K562 (cell line): ENCODE data around the gene DGKZ. TPM values are rescaled to one million over a fixed set of nuclear protein-coding genes. Genes with fewer than 3 reads are reported as not detected.

Source experiments
- ATAC-seq: fragments of 200-7000 bp; cut with Tn5 transposase; 3 replicates; pipeline ENCODE4 v1.9.1; 2020; ENCODE audit warnings: moderate library complexity
- BruUV-seq: library from RNA; stranded (reverse); fragments of 400-500 nt; replicated peaks from 2 replicates; lab custom pipeline; 2021; lab: Mats Ljungman, UMichigan
- CTCF ChIA-PET: fragments of 300-600 bp; formaldehyde crosslinking; extraction: SDS; loops from one replicate; lab custom pipeline; 2021; ENCODE audit warnings: low intra/inter-chr PET ratio; lab: Yijun Ruan, JAX
- POLR2A ChIA-PET: fragments of 300-600, 350-650 bp; sonication (Branson Sonifier 250); formaldehyde crosslinking; extraction: SDS; loops from one replicate; lab custom pipeline; 2021; ENCODE audit warnings: antibody characterized with exemption, inconsistent platforms; lab: Yijun Ruan, JAX
- DNase-seq, 4 experiments: peaks; one replicate each; pipeline versions ENCODE4 v3.0.0 to v3.0.0-alpha.2; 2011 to 2018; ENCODE audit warnings: low spot score in 3 of 4, mixed read lengths in 3 of 4; ENCODE audit errors: extremely low read depth in 1 of 4
- FAIRE-seq: peaks from 2 replicates; lab custom pipeline; 2011; peaks lifted over from hg19 to GRCh38; lab: Jason Lieb, UNC
- H2AFZ ChIP-seq: 2 replicates; pipeline ENCODE4 v1.6.0; 2011; ENCODE audit warnings: low read depth, low read length, control low read depth, inconsistent platforms
- H3K27ac ChIP-seq: fragments of 200-600 bp; 3 replicates; pipeline ENCODE4 v1.8.0; 2011; ENCODE audit warnings: low read depth, mild to moderate bottlenecking, control low read depth, inconsistent platforms, low read length, moderate library complexity, mixed read lengths; ENCODE audit errors: extremely low read depth
- H3K27me3 ChIP-seq, 2 experiments: fragments of 300-600 bp in 1 of 2; 2 replicates in 1 of 2; 3 replicates in 1 of 2; pipeline versions ENCODE4 v1.6.0 to v1.8.0; 2011; ENCODE audit warnings: inconsistent platforms in 2 of 2, low read length in 2 of 2, mild to moderate bottlenecking in 1 of 2, mixed read lengths in 1 of 2, moderate library complexity in 1 of 2; ENCODE audit not compliant: control insufficient read depth in 2 of 2, insufficient read depth in 2 of 2
- H3K36me3 ChIP-seq: fragments of 300-600 bp; 3 replicates; pipeline ENCODE4 v1.8.0; 2011; ENCODE audit warnings: mild to moderate bottlenecking, low read length, inconsistent platforms; ENCODE audit not compliant: control insufficient read depth, insufficient read depth
- H3K4me1 ChIP-seq, 2 experiments: fragments of 200-600 bp in 1 of 2; replicated peaks in 1 of 2; 2 replicates in 1 of 2; 3 replicates in 1 of 2; pipeline versions ENCODE4 v1.5.1 to v1.8.0; 2011; ENCODE audit warnings: inconsistent platforms in 2 of 2, low read length in 2 of 2, mild to moderate bottlenecking in 1 of 2, mixed read lengths in 1 of 2, moderate library complexity in 1 of 2; ENCODE audit not compliant: control insufficient read depth in 2 of 2, insufficient read depth in 2 of 2
- H3K4me2 ChIP-seq: 2 replicates; pipeline ENCODE4 v1.6.1; 2011; ENCODE audit warnings: low read length, control low read depth, inconsistent platforms, mixed read lengths; ENCODE audit not compliant: insufficient read depth
- H3K4me3 ChIP-seq: fragments of 200-600 bp; sonication (generic), shearing (Covaris generic); 2 replicates; pipeline ENCODE4 v1.5.1; 2016; ENCODE audit warnings: control low read depth, inconsistent platforms
- H3K79me2 ChIP-seq: fragments of 200-600 bp; 3 replicates; pipeline ENCODE4 v1.8.0; 2011; ENCODE audit warnings: low read length, inconsistent platforms; ENCODE audit not compliant: control insufficient read depth, insufficient read depth
- H3K9ac ChIP-seq, 2 experiments: 2 replicates each; pipeline versions ENCODE4 v1.6.0 to v1.6.1; 2011; ENCODE audit warnings: low read depth in 2 of 2, low read length in 2 of 2, control low read depth in 1 of 2, inconsistent platforms in 1 of 2, mild to moderate bottlenecking in 1 of 2, mixed read lengths in 1 of 2; ENCODE audit not compliant: insufficient read depth in 1 of 2
- H3K9me1 ChIP-seq: one replicate; pipeline ENCODE4 v1.6.0; 2011; ENCODE audit warnings: inconsistent platforms, mild to moderate bottlenecking, low read length, moderate library complexity; ENCODE audit not compliant: control insufficient read depth, insufficient read depth
- H3K9me3 ChIP-seq: replicated peaks from 2 replicates; pipeline ENCODE4 v1.5.1; 2011; ENCODE audit warnings: low read depth, low read length, inconsistent platforms; ENCODE audit not compliant: control insufficient read depth, insufficient read depth
- H4K20me1 ChIP-seq: replicated peaks from 2 replicates; pipeline ENCODE4 v1.6.1; 2011; ENCODE audit warnings: low read length, inconsistent platforms, mixed read lengths; ENCODE audit not compliant: control insufficient read depth, insufficient read depth
- EP400 ChIP-seq: fragments of 450-650 bp; IDR thresholded peaks from 2 replicates; pipeline ENCODE4 v1.6.1; 2017; ENCODE audit warnings: antibody characterized with exemption, mild to moderate bottlenecking, moderate library complexity
- FOXP4 ChIP-seq: sonication (generic); formaldehyde crosslinking; IDR thresholded peaks from 2 replicates; pipeline ENCODE4 v1.8.0; 2022; ENCODE audit warnings: mild to moderate bottlenecking, missing genetic modification reagents, borderline replicate concordance
- HMGN3 ChIP-seq: IDR thresholded peaks from 2 replicates; pipeline ENCODE4 v1.6.1; 2011; ENCODE audit warnings: borderline replicate concordance, low read depth, mild to moderate bottlenecking, mixed read lengths, low read length; ENCODE audit not compliant: insufficient read length; ENCODE audit errors: extremely low read depth
- JUNB ChIP-seq: fragments of 450-650 bp; formaldehyde crosslinking; conservative IDR thresholded peaks from 2 replicates; pipeline ENCODE4 v1.4.0; 2020; ENCODE audit warnings: mild to moderate bottlenecking
- POLR2G ChIP-seq: fragments of 200-400 bp; formaldehyde crosslinking; IDR thresholded peaks from 2 replicates; pipeline ENCODE4 v1.6.1; 2017; ENCODE audit warnings: low read depth, mild to moderate bottlenecking, antibody characterized with exemption, low read length, moderate library complexity
- VEZF1 ChIP-seq: fragments of 200-800 bp; sonication (Bioruptor generic); IDR thresholded peaks from 2 replicates; pipeline ENCODE4 v1.6.1; 2017; ENCODE audit warnings: missing genetic modification characterization, missing compliant biosample characterization
- WGBS: fragments of 100-300 bp; shearing (Covaris generic); methylation state at CpG from one replicate; pipeline ENCODE4 v1.1.6; 2016; ENCODE audit warnings: low coverage, mixed read lengths; ENCODE audit not compliant: insufficient coverage; ENCODE audit errors: missing lambda C conversion rate; 5-methylcytosine and 5-hydroxymethylcytosine counted together
- in situ Hi-C: fragments of 300-500 bp; cut with MboI; formaldehyde crosslinking; loops from 4 replicates; pipeline ENCODE4 v1.15.0; 2018; ENCODE audit warnings: inconsistent platforms, mixed read lengths
- intact Hi-C: fragments of 100-400 bp; cut with micrococcal nuclease; formaldehyde crosslinking; loops from 2 replicates; pipeline ENCODE4 v1.14.2; 2022
- polyA plus RNA-seq, 8 experiments: library from polyadenylated mRNA; depleted of rRNA in 4 of 8; stranded (reverse) in 5 of 8; unstranded in 3 of 8; fragments of >200 nt; fragmentation: Nextera tagmentation in 2 of 8; fragmentation: Illumina TruSeq in 1 of 8; extraction: Ambion mirVana in 2 of 8; extraction: Trizol in 1 of 8; gene quantifications; 2 replicates each; pipeline versions ENCODE4 v1.2.1 to v1.2.3, GENCODE V29; 2011 to 2014; ENCODE audit warnings: inconsistent platforms in 1 of 8, missing spikeins in 1 of 8
- total RNA-seq, 7 experiments: library from RNA; depleted of rRNA in 6 of 7; stranded (reverse); fragments of >200 nt in 6 of 7; fragmentation: Illumina TruSeq in 2 of 7; extraction: Trizol in 2 of 7; gene quantifications; 2 replicates each; pipeline versions ENCODE4 v1.2.1 to v1.2.3, GENCODE V29; 2011 to 2021; ENCODE audit warnings: low replicate concordance in 1 of 7
- TF ChIP-seq, protein P1 (sequence below), 2 experiments: IDR thresholded peaks; 2 replicates each; pipeline ENCODE4 v1.6.1; 2011; ENCODE audit warnings: borderline replicate concordance in 1 of 2, control low read depth in 1 of 2, low read depth in 1 of 2, low read length in 1 of 2, mild to moderate bottlenecking in 1 of 2, mixed read lengths in 1 of 2, moderate library complexity in 1 of 2; ENCODE audit not compliant: insufficient read depth in 1 of 2, insufficient read length in 1 of 2, poor library complexity in 1 of 2, severe bottlenecking in 1 of 2; ENCODE audit errors: extremely low read depth in 1 of 2

Gene DGKZ
- total and polyA plus RNA-seq, 9 of the 15 experiments (the other 6 are each of a cell fraction or from before 2014, with no cell fraction given): 0.51 to 100 (median 44.2) TPM

DNA sequence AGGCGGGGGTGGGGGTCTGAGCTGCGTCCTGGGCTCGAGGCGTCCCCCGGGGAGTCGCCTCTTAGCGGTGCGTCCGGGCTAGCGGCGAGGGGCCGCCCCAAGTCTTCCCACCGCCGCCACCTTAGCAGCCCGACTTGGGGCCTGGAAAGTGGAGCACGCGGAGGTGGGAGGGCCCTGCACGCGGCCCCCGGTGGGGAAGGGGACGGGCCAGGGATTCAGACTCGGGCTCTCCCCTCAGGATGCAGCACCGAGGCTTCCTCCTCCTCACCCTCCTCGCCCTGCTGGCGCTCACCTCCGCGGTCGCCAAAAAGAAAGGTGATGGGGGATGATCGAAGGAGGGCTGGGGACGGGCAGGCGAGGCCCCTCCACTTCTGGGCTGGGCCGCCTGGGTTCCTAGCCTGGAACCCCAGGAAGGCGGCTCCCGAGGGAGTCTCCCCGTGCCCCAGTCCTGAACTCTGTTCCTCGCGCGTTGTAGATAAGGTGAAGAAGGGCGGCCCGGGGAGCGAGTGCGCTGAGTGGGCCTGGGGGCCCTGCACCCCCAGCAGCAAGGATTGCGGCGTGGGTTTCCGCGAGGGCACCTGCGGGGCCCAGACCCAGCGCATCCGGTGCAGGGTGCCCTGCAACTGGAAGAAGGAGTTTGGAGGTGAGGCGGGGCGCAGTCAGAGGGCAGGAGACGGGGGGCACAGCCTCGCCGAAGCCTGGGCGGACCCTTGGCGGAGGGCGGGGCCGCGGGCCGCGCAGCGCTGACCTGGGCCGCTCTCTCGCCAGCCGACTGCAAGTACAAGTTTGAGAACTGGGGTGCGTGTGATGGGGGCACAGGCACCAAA, 34.8 kb downstream of the DGKZ start:
- intact Hi-C loops: loop anchor here (2.0 to 5.0 kb wide), 2 partner anchors 29 to 135 kb away; no protein-coding TSS in a partner anchor
- DNase-seq (peak; percentile 28 to 71 (median 62)), FAIRE-seq (no peak), ATAC-seq (peak; percentile 24)
- ChIA-PET POLR2A (no interaction called here), CTCF (interaction anchor here (0.6 to 1.5 kb wide), 3 partner anchors 156 to 719 kb away, joined by 3 to 10 read pairs (median 5); no protein-coding TSS in a partner anchor)
- Histone ChIP-seq H3K79me2 (peaks cover 16% of the 10 kb centered on the region), H3K36me3 (peaks cover 38% of the 10 kb centered on the region; the same call in 1 of the 3 replicates), H3K9me3 (no peaks in the 10 kb centered on the region), H3K4me3 (peak overlapping the region; percentile 75), H3K27me3 (no peaks in the 10 kb centered on the region), H4K20me1 (no peaks in the 10 kb centered on the region; the same call in 1 of the 2 replicates), H3K9ac (peak overlapping the region; percentile 81 to 98), H3K4me1 (peaks cover 25 to 76% of the 10 kb centered on the region in 2 experiments), H2AFZ (peak overlapping the region; percentile 76), H3K9me1 (peaks cover 7% of the 10 kb centered on the region), H3K4me2 (peak overlapping the region; percentile 81), H3K27ac (peak overlapping the region; percentile 94)
- in situ Hi-C loops: no loop called here
- 2% methylated on average over 45 of the region's 66 CpGs for WGBS
- BruUV-seq: TSS peak; percentile 89
- TF ChIP-seq VEZF1 (CRISPR knock-in tag) (0 out of 2 replicates have a peak, but pooled peaks have one; percentile 9), HMGN3 (peak; percentile 54), JUNB (CRISPR knock-in tag) (no peak), FOXP4 (CRISPR knock-in tag) (0 out of 2 replicates have a peak, but pooled peaks have one; percentile 39), POLR2G (peak; percentile 79), EP400 (peak; percentile 70; the same call in 1 of the 2 replicates)
- TF ChIP-seq, protein P1, sequence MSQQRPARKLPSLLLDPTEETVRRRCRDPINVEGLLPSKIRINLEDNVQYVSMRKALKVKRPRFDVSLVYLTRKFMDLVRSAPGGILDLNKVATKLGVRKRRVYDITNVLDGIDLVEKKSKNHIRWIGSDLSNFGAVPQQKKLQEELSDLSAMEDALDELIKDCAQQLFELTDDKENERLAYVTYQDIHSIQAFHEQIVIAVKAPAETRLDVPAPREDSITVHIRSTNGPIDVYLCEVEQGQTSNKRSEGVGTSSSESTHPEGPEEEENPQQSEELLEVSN (IDR thresholded peaks at IDR 0.05; ENCODE audit: borderline replicate concordance in 1 of 2, extremely low read depth in 1 of 2, insufficient read depth in 1 of 2, insufficient read length in 1 of 2, low read depth in 1 of 2, low read length in 1 of 2, poor library complexity in 1 of 2, severe bottlenecking in 1 of 2): peak; percentile 66 to 84
